GM12865 (cell line): ENCODE measurements around the gene SAMSN1.

Experiments
- DNase-seq: peaks from one replicate; pipeline ENCODE4 v3.0.0; 2010; ENCODE audit warnings: low read depth
- H3K4me3 ChIP-seq: 2 replicates; pipeline ENCODE4 v1.5.1; 2011; ENCODE audit warnings: mild to moderate bottlenecking, low read depth, low read length, control low read depth
- CTCF ChIP-seq: IDR thresholded peaks from 2 replicates; pipeline ENCODE4 v1.5.1; 2011; ENCODE audit warnings: low read length, control low read depth, low read depth, inconsistent platforms; ENCODE audit not compliant: insufficient read depth; ENCODE audit errors: missing control alignments

The SAMSN1 gene

GRCh38 chr21:14480411-14481031 is 65.6 kb downstream of the SAMSN1 start:
- no peak for TF ChIP-seq CTCF
- no peak overlapping the region for H3K4me3 ChIP-seq
- no peak for DNase-seq

DNA sequence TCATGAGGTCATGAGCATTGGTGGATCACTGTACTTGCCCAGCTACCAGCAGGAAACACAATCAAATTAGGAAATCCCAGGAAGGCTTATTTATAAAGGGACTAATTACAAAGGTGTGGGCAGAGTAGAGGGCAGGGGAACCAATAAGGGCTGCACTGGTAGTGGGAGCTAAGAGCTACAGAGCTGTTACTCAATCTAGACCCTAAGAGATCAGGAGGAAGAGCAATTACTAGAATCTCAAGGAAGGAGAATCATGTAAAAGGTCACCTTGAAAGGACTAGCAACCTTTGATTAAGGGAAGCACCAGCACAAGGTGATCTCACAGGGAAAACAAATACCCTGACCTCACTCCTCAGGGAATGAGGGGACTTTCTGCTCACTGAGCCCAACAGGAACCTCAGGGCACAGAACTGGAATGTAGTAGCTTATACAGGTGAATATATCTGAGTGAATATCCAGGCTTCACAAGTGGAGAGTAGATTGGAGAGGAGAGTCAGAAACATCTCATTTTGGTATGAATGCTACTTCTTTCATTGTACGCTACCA is 66.8 kb downstream of the SAMSN1 start:
- no peak for TF ChIP-seq CTCF
- no peak overlapping the region for H3K4me3 ChIP-seq
- no peak for DNase-seq

DNA sequence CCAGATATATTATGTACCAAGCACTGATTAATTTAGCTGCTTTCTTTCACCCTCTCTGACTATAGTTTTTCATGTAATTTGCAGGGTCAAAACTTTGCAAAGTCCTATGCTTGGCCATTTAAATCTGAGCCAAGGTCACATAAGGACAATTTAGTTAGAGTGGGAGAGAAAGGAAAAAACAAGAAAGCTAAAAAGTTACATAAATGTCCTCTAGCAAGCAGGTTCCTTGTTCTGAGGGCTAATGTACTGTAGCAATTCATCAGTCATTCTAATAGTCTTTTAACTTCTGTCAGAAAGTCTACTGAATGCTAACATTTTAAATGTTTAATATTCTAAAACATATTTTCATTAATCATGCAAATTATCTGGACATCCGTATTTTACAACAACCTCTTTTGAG is 68.3 kb downstream of the SAMSN1 start:
- TF ChIP-seq CTCF, result no peak
- no peak overlapping the region for H3K4me3 ChIP-seq
- DNase-seq, result no peak

GRCh38 chr21:14477133-14477532 is 69.0 kb downstream of the SAMSN1 start:
- no peak for DNase-seq
- TF ChIP-seq CTCF, result no peak
- H3K4me3 ChIP-seq, result no peak overlapping the region

- no peak for DNase-seq
- no peak for TF ChIP-seq CTCF
- H3K4me3 ChIP-seq, result no peak overlapping the region
Measured at GRCh38 chr21:14474995-14475394, 71.1 kb downstream of the SAMSN1 start.

DNA sequence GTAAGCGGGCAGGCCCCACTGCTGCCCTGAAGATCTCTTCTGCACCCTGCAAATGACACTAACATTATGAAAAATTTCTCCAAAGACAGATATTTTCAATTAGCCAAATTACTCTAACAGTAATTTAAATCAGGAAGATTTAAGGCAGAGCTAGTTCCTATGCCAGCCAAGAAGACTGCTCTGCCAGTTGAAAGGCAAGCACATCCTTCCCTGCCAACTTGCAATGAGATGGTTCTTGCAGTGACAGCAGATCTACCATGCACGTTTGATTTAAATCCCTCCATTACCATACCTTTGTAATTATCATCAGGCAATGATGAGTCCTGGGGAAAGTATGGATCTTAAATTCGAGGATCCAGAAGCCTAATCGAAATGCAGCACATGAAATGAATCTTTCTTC is 76.5 kb downstream of the SAMSN1 start:
- TF ChIP-seq CTCF, result no peak
- H3K4me3 ChIP-seq, result no peak overlapping the region
- DNase-seq, result no peak

- no peak overlapping the region for H3K4me3 ChIP-seq
- no peak for TF ChIP-seq CTCF
- DNase-seq, result no peak
Measured at GRCh38 chr21:14466715-14467114, 79.4 kb downstream of the SAMSN1 start.
